Activated CD4-positive, CD25-positive, alpha-beta regulatory T cell treated with anti-CD3 and anti-CD28 coated beads, Interleukin-2, amount 50 U/mL, for 72 hours (primary cell): Measurements from ENCODE around the gene EVI5L.
"Not testable (repeated sequence)": the region's sequence is repeated elsewhere in the genome, so short reads cannot be mapped to it uniquely, and the experiment has no call there.

Source experiments
- DNase-seq: peaks from one replicate; pipeline ENCODE4 v3.0.0; 2021

The EVI5L gene

DNA sequence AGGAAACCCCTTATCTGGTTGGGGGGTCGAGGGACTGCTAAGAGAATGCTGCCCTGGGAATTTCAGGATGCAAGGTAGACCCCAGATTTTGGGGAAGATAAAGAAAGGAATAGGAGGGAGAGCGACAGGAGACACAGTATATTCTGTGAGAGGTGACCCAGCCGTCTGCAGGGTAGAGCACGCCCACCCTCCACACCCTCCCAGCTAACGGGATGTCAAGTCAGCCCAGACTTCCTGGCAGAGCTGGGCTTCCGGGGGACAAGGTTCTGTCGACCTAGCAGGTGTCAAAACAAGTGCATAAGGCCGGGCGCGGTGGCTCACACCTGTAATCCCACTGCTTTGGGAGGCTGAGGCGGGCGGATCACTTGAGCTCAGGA, 44.9 kb downstream of the EVI5L start:
- no peak for DNase-seq

DNA sequence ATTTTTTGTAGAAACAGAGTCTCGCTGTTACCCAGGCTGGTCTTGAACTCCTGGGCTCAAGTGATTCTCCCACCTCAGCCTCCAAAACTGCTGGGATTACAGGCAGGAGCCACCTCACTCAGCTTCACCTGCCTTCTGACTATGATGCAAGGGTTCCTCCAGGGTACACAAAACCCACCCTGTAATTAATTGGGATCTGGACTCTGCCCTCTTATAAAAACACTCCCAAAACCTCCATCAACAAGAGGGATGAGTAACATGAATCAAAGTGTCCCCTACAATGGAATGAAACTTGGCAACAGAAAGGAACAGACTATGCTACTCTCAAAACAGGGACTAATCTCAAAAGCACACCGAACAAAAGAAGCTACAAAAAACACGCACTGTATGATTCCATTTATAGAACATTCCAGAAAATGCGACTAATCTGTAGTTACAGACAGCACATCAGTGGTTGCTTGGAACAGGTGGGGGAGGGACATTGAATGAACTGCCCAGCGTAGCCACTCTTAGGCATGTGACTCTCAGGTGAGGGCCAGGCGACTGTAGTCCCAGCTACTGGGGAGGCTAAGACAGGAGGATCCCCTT, 47.3 kb downstream of the EVI5L start:
- DNase-seq, result no peak

DNA sequence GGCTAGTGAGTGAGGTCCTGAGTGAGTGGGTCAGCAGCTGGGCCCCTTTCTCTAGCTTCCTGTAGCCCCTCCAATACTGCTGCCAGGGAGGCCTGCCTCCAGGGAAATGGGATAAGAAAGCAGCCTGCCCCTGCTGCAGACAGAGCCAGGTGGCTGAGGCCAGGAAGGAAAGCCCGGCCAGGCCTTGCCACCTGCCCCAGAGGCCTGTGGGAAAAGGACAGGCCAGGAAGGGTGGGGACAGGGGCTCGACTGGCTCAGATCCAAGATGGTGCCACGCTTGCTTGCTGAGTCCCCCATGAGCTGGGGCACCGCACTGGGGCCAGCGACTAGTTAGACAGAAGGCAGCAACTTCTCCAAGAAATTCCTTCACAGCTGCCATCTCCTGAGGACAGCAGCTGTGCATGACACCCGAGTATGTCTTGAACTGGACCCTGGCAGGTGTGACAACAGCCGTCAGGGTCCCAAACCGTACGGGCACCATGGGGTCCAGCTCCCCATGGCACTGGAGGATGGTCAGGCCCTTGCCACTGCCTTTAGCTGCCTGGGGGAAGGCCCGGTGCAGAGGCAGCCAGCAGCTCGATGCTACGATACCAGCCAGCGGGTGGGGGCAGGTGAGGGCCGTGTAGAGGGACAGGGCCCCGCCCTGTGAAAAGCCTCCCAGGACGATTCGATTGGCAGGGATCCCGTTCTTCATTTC, 49.2 kb downstream of the EVI5L start:
- no peak for DNase-seq

GRCh38 chr19:7879836-7880235, 49.8 kb downstream of the EVI5L start:
- DNase-seq, result no peak

GRCh38 chr19:7881910-7882309, 51.9 kb downstream of the EVI5L start:
- DNase-seq, result no peak

DNA sequence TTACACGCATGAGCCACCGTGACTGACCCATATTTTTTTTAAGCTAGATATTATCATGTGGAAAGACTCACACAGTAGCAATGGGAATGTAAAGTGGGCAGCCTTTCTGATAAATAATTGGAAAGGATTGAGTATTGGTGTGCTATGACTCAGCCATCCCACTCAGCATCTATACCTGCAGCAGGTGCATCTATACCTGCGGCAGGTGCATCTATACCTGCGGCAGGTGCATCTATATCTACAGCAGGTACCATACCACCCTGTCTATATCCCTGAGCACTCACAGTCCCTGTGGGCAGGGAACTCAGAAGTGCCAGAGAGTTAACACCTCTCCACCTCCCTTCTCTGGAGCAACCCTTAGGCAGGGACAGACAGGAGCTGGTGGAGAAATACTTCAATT, 53.1 kb downstream of the EVI5L start:
- no peak for DNase-seq

DNA sequence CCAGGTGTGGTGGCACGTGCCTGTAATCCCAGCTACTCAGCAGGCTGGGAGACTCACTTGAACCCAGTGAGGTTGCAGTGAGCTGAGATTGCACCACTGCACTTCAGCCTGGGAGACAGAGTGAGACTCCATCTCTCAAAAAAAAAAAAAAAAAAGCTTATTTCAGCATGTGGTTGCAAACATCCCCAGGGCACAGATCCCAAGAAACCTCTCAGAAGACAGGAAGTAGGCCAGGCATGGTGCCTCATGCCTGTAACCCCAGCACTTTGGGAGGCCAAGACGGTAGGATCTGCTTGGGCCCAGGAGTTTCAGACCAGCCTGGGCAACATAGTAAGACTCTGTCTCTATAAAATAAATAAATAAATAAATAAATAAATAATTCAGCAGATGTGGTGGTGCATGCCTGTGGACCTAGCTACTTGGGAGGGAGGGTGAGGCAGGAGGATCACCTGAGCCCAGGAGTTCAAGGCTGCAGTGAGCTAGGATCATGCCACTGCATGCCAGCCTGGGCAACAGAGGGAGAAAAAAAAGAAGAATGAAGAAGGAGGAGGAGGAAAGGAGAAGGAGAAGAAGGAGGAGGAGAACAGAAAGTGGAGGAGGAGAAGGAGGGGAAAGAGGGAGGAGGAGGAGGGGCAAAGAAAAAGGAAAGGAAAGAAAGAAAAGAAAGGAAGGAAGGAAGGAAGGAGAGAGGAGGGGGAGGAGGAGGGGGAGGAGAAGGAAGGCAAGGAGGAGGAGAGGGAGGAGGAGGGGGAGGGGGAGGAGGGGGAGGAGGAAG, 54.0 kb downstream of the EVI5L start:
- DNase-seq, result no peak

DNA sequence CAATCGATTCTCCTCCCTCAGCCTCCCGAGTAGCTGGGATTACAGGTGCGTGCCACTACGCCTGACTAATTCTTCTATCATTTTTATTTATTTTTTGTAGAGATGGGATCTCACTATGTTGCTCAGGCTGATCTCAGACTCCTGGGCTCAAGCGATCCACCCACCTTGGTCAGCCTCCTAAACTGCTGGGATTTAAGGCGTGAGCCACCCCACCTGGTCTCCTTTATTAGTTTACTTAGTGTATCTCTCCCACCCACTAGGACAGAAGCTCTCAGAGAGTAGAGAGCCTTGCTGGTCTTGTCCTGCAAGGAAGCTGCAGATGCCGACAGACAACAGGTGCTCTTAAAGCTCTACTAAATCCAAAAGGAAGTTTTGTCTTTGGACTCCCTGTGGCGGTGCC, 55.8 kb downstream of the EVI5L start:
- no peak for DNase-seq

GRCh38 chr19:7887408-7888144, 57.6 kb downstream of the EVI5L start:
- no peak for DNase-seq

GRCh38 chr19:7888145-7888825, 58.3 kb downstream of the EVI5L start, which contains the start of gene LRRC8E:
Gene LRRC8E (plus strand): TSS chr19:7888510. CDS start chr19:7895604, 7,094 bp downstream.
- no peak for DNase-seq

DNA sequence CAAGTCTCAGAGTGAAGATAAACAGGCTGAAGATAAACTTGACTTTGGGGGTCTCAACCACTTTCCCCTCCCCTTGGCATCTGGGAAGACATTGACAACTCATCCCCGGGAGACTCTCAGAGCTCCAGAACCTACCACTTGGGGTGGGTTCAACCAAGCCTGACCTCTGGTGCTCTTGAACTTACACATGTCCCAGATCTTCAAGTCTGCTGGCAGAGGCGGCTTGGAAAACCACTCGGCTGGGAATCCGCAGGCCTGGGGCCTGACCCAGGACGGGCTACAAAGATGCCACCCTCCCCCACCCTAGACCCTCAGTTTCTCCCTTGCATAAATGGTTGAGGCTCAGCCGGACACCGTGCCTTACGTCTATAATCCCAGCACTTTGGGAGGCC, 58.8 kb downstream of the EVI5L start:
- no peak for DNase-seq

GRCh38 chr19:7893362-7894101, 63.5 kb downstream of the EVI5L start:
- DNase-seq, result not testable (repeated sequence)

- no peak for DNase-seq
These were observed 64.7 kb downstream of the EVI5L start for GRCh38 chr19:7894612-7895309.

DNA sequence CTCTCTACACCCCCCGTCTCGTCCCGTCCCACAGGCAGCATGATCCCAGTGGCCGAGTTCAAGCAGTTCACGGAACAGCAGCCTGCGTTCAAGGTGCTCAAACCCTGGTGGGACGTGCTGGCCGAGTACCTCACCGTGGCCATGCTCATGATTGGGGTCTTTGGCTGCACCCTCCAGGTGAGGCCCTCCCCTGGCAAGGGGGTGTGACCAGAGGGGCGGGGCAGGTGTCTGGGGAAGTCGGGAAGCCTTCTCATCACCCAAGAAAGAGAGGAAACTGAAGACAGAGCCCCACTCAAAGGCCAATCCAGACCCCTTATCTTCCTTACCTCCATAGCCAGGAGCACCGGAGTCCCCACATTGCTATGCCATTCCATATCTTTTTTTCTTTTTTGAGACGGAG, 65.5 kb downstream of the EVI5L start:
- no peak for DNase-seq

- DNase-seq, result no peak
These were observed 67.3 kb downstream of the EVI5L start for GRCh38 chr19:7897292-7897691.

DNA sequence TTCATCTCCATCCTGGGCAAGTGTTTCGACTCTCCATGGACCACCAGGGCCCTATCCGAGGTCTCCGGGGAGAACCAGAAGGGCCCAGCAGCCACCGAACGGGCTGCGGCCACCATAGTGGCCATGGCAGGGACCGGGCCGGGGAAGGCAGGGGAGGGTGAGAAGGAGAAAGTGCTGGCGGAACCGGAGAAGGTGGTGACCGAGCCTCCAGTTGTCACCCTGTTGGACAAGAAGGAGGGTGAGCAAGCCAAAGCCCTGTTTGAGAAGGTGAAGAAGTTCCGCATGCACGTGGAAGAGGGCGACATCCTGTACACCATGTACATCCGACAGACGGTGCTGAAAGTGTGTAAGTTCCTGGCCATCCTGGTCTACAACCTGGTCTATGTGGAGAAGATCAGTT, 68.9 kb downstream of the EVI5L start:
- DNase-seq, result no peak

DNA sequence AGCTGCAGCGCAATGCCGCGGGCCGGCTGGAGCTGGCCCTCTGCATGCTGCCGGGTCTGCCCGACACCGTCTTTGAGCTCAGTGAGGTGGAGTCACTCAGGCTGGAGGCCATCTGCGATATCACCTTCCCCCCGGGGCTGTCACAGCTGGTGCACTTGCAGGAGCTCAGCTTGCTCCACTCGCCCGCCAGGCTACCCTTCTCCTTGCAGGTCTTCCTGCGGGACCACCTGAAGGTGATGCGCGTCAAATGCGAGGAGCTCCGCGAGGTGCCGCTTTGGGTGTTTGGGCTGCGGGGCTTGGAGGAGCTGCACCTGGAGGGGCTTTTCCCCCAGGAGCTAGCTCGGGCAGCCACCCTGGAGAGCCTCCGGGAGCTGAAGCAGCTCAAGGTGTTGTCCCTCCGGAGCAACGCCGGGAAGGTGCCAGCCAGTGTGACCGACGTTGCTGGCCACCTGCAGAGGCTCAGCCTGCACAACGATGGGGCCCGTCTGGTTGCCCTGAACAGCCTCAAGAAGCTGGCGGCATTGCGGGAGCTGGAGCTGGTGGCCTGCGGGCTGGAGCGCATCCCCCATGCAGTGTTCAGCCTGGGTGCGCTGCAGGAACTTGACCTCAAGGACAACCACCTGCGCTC, 69.8 kb downstream of the EVI5L start:
- no peak for DNase-seq

DNA sequence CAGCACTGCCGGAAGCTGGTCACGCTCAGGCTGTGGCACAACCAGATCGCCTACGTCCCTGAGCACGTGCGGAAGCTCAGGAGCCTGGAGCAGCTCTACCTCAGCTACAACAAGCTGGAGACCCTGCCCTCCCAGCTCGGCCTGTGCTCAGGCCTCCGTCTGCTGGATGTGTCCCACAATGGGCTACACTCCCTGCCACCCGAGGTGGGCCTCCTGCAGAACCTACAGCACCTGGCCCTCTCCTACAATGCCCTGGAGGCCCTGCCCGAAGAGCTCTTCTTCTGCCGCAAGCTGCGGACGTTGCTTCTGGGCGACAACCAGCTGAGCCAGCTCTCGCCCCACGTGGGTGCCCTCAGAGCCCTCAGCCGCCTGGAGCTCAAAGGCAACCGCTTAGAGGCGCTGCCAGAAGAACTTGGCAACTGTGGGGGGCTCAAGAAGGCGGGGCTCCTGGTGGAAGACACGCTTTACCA, 70.4 kb downstream of the EVI5L start:
- no peak for DNase-seq

- no peak for DNase-seq
These were observed 70.9 kb downstream of the EVI5L start for GRCh38 chr19:7900931-7901330.

- DNase-seq, result no peak
These were observed 71.3 kb downstream of the EVI5L start for GRCh38 chr19:7901337-7901736.

GRCh38 chr19:7902796-7903243, 72.8 kb downstream of the EVI5L start:
- no peak for DNase-seq
